Measurements from ENCODE around the gene CD180.

- TF ChIP-seq POLR2A (IDR thresholded peaks at IDR 0.05; ENCODE audit: extremely low read depth, insufficient read length) (no peak), CTCF (IDR thresholded peaks at IDR 0.05; ENCODE audit: low read depth, low read length) (no peak)
- TF ChIP-seq, protein P1, sequence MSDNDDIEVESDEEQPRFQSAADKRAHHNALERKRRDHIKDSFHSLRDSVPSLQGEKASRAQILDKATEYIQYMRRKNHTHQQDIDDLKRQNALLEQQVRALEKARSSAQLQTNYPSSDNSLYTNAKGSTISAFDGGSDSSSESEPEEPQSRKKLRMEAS (IDR thresholded peaks at IDR 0.05; ENCODE audit: low read depth, low read length) = no peak
These were observed 22.6 kb downstream of the CD180 start for GRCh38 chr5:67173959-67174358.
